ENCODE measurements around the gene SLC66A2.

The SLC66A2 gene

DNA sequence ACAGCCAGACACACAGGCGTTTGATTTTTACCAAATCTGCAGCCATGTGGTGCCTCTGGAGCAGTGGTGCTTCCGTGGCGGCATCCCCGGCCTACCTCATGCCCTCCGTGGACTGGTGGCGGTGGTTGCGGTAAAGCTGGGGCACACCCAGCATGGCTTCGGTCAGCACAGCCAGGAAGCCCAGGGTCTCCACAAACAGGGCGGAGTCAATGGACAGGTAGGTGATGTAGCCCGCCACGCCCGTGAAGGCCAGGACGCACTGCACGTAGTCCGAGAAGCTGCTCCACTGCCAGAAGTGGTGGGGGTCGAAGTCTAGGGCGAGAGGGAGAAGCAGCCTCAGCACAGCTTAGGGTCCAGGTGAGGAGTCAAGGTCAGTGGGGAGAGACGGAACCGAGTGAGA lies 32.4 kb downstream of the SLC66A2 start:
- POLR2A ChIA-PET, result no interaction called here
- DNase-seq (ENCODE audit: low read depth, low spot score), result no peak

DNA sequence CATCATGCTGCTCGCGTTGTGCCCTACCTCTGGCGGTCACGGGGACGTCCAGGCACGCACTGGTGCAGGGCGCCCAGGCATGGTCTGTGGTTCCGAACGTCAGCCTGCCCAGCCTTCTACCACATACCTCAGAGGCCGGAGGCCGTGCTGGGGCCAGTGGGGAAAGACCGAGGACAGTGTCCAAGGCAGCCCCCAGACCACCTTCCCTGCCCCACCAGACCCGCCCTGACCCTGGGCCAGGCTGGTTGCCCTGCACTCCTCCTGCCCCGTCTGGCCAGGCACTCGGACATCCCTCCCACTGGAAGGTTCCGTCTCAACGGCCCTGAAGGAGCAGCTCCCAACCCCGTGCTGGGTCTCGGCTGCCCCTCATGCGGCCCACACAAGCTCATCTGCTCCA lies 32.8 kb downstream of the SLC66A2 start:
- ChIA-PET POLR2A (no interaction called here), CTCF (interaction anchor here (0.9 kb wide), 1 partner anchor 22 kb away, joined by 3 read pairs; no protein-coding TSS in a partner anchor)
- no peak for DNase-seq (ENCODE audit: low read depth, low spot score)
- H3K4me3 ChIP-seq (ENCODE audit: low read depth, low read length), result no peak overlapping the region
- TF ChIP-seq, protein P1, sequence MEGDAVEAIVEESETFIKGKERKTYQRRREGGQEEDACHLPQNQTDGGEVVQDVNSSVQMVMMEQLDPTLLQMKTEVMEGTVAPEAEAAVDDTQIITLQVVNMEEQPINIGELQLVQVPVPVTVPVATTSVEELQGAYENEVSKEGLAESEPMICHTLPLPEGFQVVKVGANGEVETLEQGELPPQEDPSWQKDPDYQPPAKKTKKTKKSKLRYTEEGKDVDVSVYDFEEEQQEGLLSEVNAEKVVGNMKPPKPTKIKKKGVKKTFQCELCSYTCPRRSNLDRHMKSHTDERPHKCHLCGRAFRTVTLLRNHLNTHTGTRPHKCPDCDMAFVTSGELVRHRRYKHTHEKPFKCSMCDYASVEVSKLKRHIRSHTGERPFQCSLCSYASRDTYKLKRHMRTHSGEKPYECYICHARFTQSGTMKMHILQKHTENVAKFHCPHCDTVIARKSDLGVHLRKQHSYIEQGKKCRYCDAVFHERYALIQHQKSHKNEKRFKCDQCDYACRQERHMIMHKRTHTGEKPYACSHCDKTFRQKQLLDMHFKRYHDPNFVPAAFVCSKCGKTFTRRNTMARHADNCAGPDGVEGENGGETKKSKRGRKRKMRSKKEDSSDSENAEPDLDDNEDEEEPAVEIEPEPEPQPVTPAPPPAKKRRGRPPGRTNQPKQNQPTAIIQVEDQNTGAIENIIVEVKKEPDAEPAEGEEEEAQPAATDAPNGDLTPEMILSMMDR (IDR thresholded peaks at IDR 0.05; ENCODE audit: insufficient read depth, low read length, missing control alignments), result no peak

More for the DNA sequence above, 32.4 kb downstream of the SLC66A2 start:
- CTCF ChIA-PET, result interaction anchor here (0.9 kb wide), 1 partner anchor 23 kb away, joined by 3 read pairs; no protein-coding TSS in a partner anchor
- H3K4me3 ChIP-seq (ENCODE audit: low read depth, low read length), result no peak overlapping the region
- TF ChIP-seq, protein P1 (IDR thresholded peaks at IDR 0.05; ENCODE audit: insufficient read depth, low read length, missing control alignments), result no peak

DNA sequence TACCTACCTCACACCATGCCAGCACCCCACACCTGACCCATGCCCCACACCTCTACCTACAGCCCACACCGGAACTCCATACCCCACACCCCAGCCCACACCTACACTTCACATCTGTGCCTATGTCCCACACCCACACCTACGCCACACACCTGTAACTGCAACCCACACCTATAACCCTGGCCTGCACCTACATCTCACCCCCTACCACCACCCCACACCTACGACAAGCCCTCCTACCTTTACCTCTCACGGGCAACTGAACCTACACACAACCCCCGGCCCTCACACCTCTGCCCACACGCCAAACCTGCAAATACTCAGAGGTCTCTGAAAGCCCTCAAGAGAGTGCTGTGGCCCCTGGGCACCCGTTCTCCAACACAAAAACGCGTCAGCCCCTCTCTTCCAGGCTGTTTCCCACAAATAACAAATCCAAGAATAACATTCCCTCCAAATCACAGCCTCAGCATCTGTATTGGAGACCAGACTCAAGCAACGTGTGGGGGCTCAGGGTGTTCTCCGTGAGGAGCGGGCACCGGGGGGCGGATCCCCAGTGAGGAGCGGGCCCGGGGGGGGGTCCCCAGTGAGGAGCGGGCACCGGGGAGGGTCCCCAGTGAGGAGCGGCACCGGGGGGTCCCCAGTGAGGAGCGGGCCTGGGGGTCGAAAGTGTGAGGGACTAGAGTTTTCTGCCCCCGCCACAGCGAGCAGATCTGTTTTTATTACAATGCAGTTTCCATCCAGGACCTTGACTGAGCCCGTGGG lies 33.4 kb downstream of the SLC66A2 start:
- CTCF ChIA-PET, result no interaction called here
- no peak for DNase-seq (ENCODE audit: low read depth, low spot score)
- no peak overlapping the region for H3K4me3 ChIP-seq (ENCODE audit: low read depth, low read length)
- POLR2A ChIA-PET, result no interaction called here
- TF ChIP-seq, protein P1 (IDR thresholded peaks at IDR 0.05; ENCODE audit: insufficient read depth, low read length, missing control alignments), result no peak

DNA sequence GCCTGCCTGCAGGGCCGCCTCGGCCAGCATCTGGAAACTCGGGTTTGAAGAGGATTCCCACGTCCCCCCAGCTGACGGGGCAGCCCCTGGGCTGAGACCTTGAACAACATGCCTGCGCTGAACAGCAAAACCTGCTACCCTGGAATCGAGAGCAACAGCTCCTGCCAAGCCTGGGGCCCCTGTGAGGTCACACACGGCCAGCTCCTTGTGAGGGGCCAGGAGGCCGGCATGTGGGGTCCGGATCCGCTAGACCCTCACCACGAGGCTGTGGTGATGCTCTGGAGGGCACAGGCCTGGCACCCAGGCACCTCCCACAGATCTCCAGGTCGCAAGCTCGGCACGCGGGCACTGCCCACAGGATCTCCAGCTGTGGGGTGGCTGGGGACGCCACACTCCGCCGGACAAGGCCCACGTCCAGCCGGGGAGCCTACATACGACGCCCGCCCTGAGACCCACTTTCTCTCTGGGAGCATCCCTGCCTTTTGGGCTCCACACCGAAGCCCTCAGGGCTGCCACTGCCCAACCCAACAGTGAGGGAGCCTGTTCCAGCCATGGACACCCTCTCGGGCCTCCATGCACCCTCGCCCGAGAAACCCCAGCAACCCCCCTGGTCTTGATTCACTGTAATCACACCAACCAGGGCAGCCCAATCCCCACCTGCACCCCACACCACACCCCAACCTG lies 34.1 kb downstream of the SLC66A2 start:
- CTCF ChIA-PET, result no interaction called here
- no peak for DNase-seq (ENCODE audit: low read depth, low spot score)
- TF ChIP-seq, protein P1 (IDR thresholded peaks at IDR 0.05; ENCODE audit: insufficient read depth, low read length, missing control alignments), result no peak
- POLR2A ChIA-PET, result no interaction called here
- H3K4me3 ChIP-seq (ENCODE audit: low read depth, low read length), result no peak overlapping the region

DNA sequence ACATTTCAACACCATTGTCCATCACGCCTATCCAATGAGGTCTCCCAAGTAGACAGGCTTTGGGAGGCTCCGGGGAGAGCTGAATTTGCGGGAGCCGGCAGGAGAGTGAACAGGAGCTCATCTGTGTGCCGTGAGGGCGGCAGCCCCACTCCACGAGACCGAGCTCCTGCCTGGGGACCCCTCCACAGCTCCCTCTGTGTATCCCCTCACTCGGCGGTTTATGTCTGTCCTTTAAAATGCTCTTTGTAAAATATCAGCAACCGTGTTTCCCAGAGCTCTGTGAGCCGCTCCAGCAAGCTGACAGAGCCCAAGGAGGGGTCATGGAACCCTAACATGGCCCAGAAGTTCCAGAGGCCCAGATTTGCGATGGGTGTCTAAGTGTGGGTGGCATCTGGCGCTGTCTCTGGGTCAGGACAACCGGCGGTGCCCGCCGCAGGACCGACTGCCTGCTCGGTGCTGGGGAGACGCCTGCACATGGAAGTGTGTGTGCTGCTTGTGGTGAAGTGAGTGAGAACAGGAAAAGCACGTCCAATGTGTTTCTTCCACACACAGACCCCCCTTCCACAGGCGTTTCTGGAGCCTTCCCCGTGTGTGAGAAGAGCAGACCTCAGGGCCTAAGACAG lies 34.8 kb downstream of the SLC66A2 start:
- CTCF ChIA-PET, result interaction anchor here (1.1 kb wide), 1 partner anchor 11 kb away, joined by 3 read pairs; no protein-coding TSS in a partner anchor
- TF ChIP-seq, protein P1 (IDR thresholded peaks at IDR 0.05; ENCODE audit: insufficient read depth, low read length, missing control alignments), result no peak
- POLR2A ChIA-PET, result no interaction called here

DNA sequence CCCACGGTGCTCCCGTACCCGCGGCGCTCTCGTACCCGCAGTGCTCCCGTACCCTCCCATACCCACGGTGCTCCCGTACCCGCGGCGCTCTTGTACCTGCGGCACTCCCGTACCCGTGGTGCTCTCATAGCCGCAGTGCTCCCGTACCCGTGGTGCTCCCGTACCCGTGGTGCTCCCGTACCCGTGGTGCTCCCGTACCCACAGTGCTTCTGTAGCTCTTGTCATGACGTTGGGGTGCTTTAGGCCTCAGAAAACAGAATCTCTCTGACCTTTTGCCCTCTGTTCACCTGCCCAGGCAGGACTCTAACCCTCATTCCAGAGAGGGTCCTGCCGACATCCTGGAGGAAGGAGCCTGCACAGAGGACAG lies 35.3 kb downstream of the SLC66A2 start:
- DNase-seq (ENCODE audit: low read depth, low spot score), result no peak
- ChIA-PET POLR2A (no interaction called here), CTCF (interaction anchor here (1.1 kb wide), 1 partner anchor 10 kb away, joined by 3 read pairs; no protein-coding TSS in a partner anchor)
- H3K4me3 ChIP-seq (ENCODE audit: low read depth, low read length), result no peak overlapping the region
- TF ChIP-seq, protein P1 (IDR thresholded peaks at IDR 0.05; ENCODE audit: insufficient read depth, low read length, missing control alignments), result no peak

More for the DNA sequence above, 34.8 kb downstream of the SLC66A2 start:
- no peak for DNase-seq (ENCODE audit: low read depth, low spot score)
- H3K4me3 ChIP-seq (ENCODE audit: low read depth, low read length), result no peak overlapping the region
